ENCODE data around the gene SPATA33.

DNA sequence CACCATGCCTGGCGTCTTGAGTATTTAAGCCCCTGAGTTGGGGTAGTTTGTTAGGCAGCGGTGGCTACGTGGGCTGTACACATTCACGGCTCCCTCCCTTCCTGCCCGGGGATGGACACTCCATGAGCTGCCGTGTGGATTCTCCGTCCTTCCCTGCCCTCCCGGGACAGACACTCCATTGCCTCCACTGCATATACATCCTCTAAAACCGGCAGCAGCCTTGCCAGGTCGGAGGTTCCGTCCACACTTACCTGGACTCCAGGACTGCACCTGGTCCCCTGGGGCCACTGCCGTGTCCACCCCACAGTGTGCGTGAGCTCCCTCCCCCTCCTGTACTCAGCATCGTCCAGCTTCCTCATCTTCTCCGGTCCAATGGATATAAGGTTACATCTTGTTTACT is 47.4 kb downstream of the SPATA33 start:
- TF ChIP-seq POLR2A (IDR thresholded peaks at IDR 0.05; ENCODE audit: low read length), result no peak
- no peak for TF ChIP-seq GATA1 (IDR thresholded peaks at IDR 0.05; ENCODE audit: low read depth, low read length)
